ENCODE results near the gene XPO4. TPM values are rescaled to one million over a fixed set of nuclear protein-coding genes. Genes with fewer than 3 reads are reported as not detected.

Gene XPO4
- total and polyA plus RNA-seq, 2 of the 8 experiments (the other 6 are each of a cell fraction or from before 2014, with no cell fraction given) = 11.9 to 33.3 TPM

- no peaks in the 10 kb centered on the region for H4K20me1 ChIP-seq (replicated peaks in 1 of 2; ENCODE audit: control insufficient read depth in 1 of 2, insufficient read depth in 2 of 2, low read length in 2 of 2)
- H2AK5ac ChIP-seq (ENCODE audit: low read depth, low read length) = no peak within 1 kb of the TSS
- peak within 1 kb of the TSS; percentile 63; the same call in 1 of the 2 replicates for H2BK5ac ChIP-seq (ENCODE audit: low read depth, low read length)
- H3K18ac ChIP-seq (ENCODE audit: extremely low read depth, low read length) = peak within 1 kb of the TSS; percentile 89
- peak within 1 kb of the TSS; percentile 23; the same call in 1 of the 2 replicates for H2BK12ac ChIP-seq (ENCODE audit: low read depth, low read length)
- H3K56ac ChIP-seq (replicated peaks; ENCODE audit: insufficient read length, low read depth, low read length) = peak within 1 kb of the TSS; percentile 81
- ChIA-PET CTCF (ENCODE audit: partially characterized antibody) (interaction anchor here (1.4 kb wide), 1 partner anchor 280 kb away, joined by 3 read pairs; no protein-coding TSS in a partner anchor), POLR2A (ENCODE audit: partially characterized antibody) (interaction anchor here (0.6 to 2.9 kb wide), 8 partner anchors 11 to 286 kb away, joined by 3 to 15 read pairs (median 3); no protein-coding TSS in a partner anchor)
- peak within 1 kb of the TSS; percentile 98 for H4K8ac ChIP-seq (ENCODE audit: extremely low read depth, insufficient read depth, low read length)
- 0 out of 4 replicates have a peak, but pooled peaks cover 0 to 2% of the 10 kb centered on the region in 2 experiments for H3K79me2 ChIP-seq (ENCODE audit: control insufficient read depth in 1 of 2, insufficient read depth in 2 of 2, low read length in 2 of 2)
- peaks cover 0 to 6% (median 0%) of the 10 kb centered on the region in 4 experiments; a peak in 3 of 7 replicates for H3K4me1 ChIP-seq (replicated peaks in 1 of 4; ENCODE audit: control insufficient read depth in 3 of 4, insufficient read depth in 4 of 4, low read length in 3 of 4)
- no peaks in the 10 kb centered on the region for H3K27me3 ChIP-seq (replicated peaks in 1 of 4; ENCODE audit: control insufficient read depth in 3 of 4, extremely low read depth in 1 of 4, insufficient read depth in 3 of 4, low read length in 3 of 4)
- H4K91ac ChIP-seq (replicated peaks; ENCODE audit: insufficient read length, low read length) = peak within 1 kb of the TSS; percentile 93
- H3K9ac ChIP-seq (replicated peaks in 1 of 4; ENCODE audit: extremely low read depth in 1 of 4, low read depth in 3 of 4, low read length in 3 of 4) = peak within 1 kb of the TSS; percentile 41 to 89 (median 88)
- no peaks in the 10 kb centered on the region for H3K9me3 ChIP-seq (ENCODE audit: insufficient read depth in 2 of 2, low read depth in 1 of 2, low read length in 1 of 2)
- WGBS, 2 experiments (ENCODE audit: extremely low coverage in 1 of 2, insufficient coverage in 1 of 2, insufficient read length in 1 of 2, insufficient replicate concordance in 2 of 2, low coverage in 1 of 2, low lambda C conversion rate in 2 of 2, missing lambda C conversion rate in 1 of 2) = 3% methylated on average over 57 of the region's 72 CpGs; no CpG with 5 or more reads in 1 of the 2 experiments
- H3K4ac ChIP-seq (replicated peaks; ENCODE audit: insufficient read length, low read depth, low read length) = peak within 1 kb of the TSS; percentile 76
- peaks cover 6% of the 10 kb centered on the region for H3K23me2 ChIP-seq (ENCODE audit: low read depth, low read length)
- H2AFZ ChIP-seq (ENCODE audit: low read length) = peak within 1 kb of the TSS; percentile 97
- no peaks in the 10 kb centered on the region for H3K36me3 ChIP-seq (ENCODE audit: control insufficient read depth in 2 of 4, insufficient read depth in 4 of 4, low read length in 3 of 4)
- H2BK15ac ChIP-seq (ENCODE audit: low read length) = no peak within 1 kb of the TSS
- H3K4me2 ChIP-seq (ENCODE audit: insufficient read depth in 1 of 2, low read depth in 2 of 2, low read length in 2 of 2) = peak within 1 kb of the TSS; percentile 64 to 93
- FAIRE-seq (no peak), DNase-seq (ENCODE audit: low read depth in 1 of 2, low spot score in 2 of 2) (peak; percentile 79 to 96)
- no peaks in the 10 kb centered on the region for H3K79me1 ChIP-seq (ENCODE audit: low read depth, low read length)
- H2BK20ac ChIP-seq (ENCODE audit: low read length) = no peak within 1 kb of the TSS
- no peak within 1 kb of the TSS for H3K14ac ChIP-seq (ENCODE audit: insufficient read length)
- H3K23ac ChIP-seq (ENCODE audit: insufficient read length) = no peak within 1 kb of the TSS
- H3K27ac ChIP-seq (ENCODE audit: low read depth, low read length) = peak within 1 kb of the TSS; percentile 86; the same call in 1 of the 2 replicates
- no peak within 1 kb of the TSS for H2BK120ac ChIP-seq (replicated peaks; ENCODE audit: low read depth, low read length)
- H4K5ac ChIP-seq (ENCODE audit: insufficient read length, low read depth, low read length) = peak within 1 kb of the TSS; percentile 94
- H3K4me3 ChIP-seq (ENCODE audit: extremely low read depth in 1 of 4, insufficient read depth in 2 of 4, low read depth in 3 of 4, low read length in 4 of 4) = peak within 1 kb of the TSS; percentile 62 to 87 (median 78)
- TF ChIP-seq POLR2AphosphoS5 (IDR thresholded peaks at IDR 0.05; ENCODE audit: low read depth, low read length) (peak; percentile 93), PHF8 (conservative IDR thresholded peaks at IDR 0.05; ENCODE audit: low read depth, low read length) (peak; percentile 90), RBBP5 (IDR thresholded peaks at IDR 0.05; ENCODE audit: borderline replicate concordance, low read depth, low read length) (peak; percentile 50; the same call in 1 of the 2 replicates), CTCF (IDR thresholded peaks at IDR 0.05; ENCODE audit: control extremely low read depth in 1 of 3, insufficient read depth in 1 of 3, low read depth in 1 of 3, low read length in 3 of 3) (no peak), CTBP2 (IDR thresholded peaks at IDR 0.05; ENCODE audit: borderline replicate concordance, insufficient read depth, insufficient read length, low read length) (no peak), RAD21 (IDR thresholded peaks at IDR 0.05 in 1 of 2, conservative IDR thresholded peaks at IDR 0.05 in 1 of 2; ENCODE audit: low read depth in 2 of 2, low read length in 2 of 2) (0 out of 4 replicates have a peak, but pooled peaks of 1 of the 2 experiments have one; percentile 2), KDM4A (IDR thresholded peaks at IDR 0.05; ENCODE audit: low read depth, low read length, severe bottlenecking) (peak; percentile 64)
These were observed 129.1 kb downstream of the XPO4 start, which contains the start of gene EEF1AKMT1 for GRCh38 chr13:20773194-20774080. Gene EEF1AKMT1 (minus strand): TSS chr13:20773961. CDS start chr13:20757598, 16,363 bp downstream.
